MM.1S (cell line): ENCODE measurements around the gene RPP40.

ENCODE experiments used
- EZH2 ChIP-seq: fragments of 300-600 bp; sonication (generic); optimal IDR thresholded peaks from 2 replicates; pipeline ENCODE3; 2017; ENCODE audit warnings: low read depth, mild to moderate bottlenecking, antibody characterized with exemption, low read length, mixed read lengths
- EZH2phosphoT487 ChIP-seq: fragments of 300-600 bp; sonication (generic); IDR thresholded peaks from 2 replicates; pipeline ENCODE4 v1.6.1; 2018; ENCODE audit warnings: antibody characterized with exemption, low read length
- TF ChIP-seq, protein P1 (sequence below): fragments of 300-600 bp; sonication (generic); IDR thresholded peaks from 2 replicates; pipeline ENCODE4 v1.5.1; 2016; ENCODE audit warnings: antibody characterized with exemption, low read length, mixed read lengths

DNA sequence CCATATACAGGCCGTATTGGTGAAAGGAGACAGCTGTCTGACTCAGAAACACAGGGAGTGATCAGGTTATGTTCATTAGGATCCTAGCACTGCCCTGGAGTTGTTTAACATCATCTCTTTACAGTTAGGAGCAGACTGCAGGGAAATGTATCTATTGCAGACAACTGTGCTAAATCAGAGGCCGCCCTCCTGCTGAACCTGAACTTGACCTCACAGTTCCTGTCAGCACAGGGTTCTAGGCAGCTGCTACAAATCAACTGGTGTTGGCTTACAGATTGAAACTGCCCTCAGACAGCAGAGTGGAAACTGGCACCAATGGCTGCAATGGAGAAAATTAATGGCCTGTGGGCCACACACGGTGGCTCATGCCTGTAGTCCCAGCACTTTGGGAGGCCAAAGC is 3.7 kb upstream of the RPP40 start:
- TF ChIP-seq, protein P1, sequence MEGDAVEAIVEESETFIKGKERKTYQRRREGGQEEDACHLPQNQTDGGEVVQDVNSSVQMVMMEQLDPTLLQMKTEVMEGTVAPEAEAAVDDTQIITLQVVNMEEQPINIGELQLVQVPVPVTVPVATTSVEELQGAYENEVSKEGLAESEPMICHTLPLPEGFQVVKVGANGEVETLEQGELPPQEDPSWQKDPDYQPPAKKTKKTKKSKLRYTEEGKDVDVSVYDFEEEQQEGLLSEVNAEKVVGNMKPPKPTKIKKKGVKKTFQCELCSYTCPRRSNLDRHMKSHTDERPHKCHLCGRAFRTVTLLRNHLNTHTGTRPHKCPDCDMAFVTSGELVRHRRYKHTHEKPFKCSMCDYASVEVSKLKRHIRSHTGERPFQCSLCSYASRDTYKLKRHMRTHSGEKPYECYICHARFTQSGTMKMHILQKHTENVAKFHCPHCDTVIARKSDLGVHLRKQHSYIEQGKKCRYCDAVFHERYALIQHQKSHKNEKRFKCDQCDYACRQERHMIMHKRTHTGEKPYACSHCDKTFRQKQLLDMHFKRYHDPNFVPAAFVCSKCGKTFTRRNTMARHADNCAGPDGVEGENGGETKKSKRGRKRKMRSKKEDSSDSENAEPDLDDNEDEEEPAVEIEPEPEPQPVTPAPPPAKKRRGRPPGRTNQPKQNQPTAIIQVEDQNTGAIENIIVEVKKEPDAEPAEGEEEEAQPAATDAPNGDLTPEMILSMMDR: no peak
- TF ChIP-seq EZH2 (no peak), EZH2phosphoT487 (no peak)
